D341Med (cell line): Measurements from ENCODE around the gene SF3B4.
"Not testable (repeated sequence)": the region's sequence is repeated elsewhere in the genome, so short reads cannot be mapped to it uniquely, and the experiment has no call there.

Experiments used
- DNase-seq: peaks from one replicate; pipeline ENCODE4 v3.0.0; 2012; ENCODE audit warnings: low spot score

Gene SF3B4

DNA sequence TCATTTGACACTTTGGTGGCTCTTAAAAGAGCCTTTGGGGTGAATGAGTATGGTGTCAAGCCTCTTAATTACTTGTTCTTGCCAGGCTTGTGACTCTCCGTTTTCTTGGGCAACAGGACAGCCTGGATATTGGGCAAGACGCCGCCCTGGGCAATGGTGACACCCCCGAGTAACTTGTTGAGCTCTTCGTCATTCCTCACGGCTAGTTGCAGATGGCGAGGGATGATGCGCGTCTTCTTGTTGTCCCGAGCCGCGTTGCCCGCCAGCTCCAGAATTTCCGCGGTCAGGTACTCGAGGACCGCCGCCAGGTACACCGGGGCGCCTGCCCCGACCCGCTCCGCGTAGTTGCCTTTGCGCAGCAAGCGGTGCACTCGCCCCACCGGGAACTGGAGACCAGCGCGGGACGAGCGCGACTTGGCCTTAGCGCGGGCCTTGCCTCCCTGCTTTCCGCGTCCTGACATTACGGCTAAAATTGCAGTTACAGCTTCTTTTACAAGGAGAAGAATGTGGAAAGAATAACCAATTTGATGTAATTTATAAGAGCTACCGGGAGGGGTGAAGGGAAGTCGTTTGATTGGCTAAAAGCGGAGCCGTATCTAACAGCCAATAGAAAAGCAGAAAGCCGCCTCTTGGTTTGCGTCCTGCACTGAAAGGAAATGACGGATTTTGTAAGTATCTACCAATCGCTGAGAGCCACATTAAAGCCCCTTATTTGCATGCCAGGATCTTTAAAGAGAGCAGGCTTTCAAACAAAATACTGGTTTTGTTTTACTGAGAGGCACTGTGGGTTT is 40.0 kb downstream of the SF3B4 start:
- peak; percentile 81 for DNase-seq

DNA sequence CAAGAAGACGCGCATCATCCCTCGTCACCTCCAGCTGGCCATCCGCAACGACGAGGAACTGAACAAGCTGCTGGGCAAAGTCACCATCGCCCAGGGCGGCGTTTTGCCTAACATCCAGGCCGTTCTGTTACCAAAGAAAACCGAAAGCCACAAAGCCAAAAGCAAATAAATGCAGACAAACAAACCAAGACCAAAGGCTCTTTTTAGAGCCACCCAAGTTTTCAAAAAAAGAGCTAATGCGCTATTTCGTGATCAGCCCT is 40.5 kb downstream of the SF3B4 start:
- not testable (repeated sequence) for DNase-seq

DNA sequence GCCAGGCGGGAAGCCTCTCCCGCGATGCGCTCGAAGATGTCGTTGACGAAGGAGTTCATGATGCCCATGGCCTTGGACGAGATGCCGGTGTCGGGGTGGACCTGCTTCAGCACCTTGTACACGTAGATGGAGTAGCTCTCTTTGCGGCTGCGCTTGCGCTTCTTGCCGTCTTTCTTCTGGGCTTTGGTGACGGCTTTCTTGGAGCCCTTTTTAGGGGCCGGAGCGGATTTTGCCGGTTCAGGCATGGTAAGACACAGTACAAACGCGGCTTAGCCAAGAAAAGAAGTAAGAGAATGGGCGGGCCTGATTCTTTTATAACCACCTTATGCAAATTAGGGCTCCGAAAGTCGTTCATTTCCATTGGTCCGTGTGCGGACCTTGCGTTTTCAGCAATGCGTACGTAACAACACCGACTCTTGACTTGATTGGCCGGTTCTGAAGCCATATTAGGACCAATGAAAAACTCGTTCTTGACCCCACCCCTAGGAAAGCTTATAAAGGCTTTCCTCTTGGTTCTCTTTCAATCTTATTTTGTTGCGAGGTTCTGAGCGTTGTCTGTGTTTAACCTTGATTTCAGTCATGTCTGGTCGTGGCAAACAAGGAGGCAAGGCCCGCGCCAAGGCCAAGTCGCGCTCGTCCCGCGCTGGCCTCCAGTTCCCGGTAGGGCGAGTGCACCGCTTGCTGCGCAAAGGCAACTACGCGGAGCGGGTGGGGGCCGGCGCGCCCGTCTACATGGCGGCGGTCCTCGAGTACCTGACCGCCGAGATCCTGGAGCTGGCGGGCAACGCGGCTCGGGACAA is 41.0 kb downstream of the SF3B4 start:
- DNase-seq = peak; percentile 89

DNA sequence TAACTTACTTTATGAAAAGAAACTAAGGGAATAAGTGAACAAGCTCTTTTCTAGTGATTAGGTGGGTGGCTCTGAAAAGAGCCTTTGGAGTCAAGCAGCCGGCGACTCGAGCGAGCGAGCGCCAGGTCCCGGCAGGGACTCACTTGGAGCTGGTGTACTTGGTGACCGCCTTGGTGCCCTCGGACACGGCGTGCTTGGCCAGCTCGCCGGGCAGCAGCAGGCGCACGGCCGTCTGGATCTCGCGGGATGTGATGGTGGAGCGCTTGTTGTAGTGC is 41.5 kb downstream of the SF3B4 start:
- DNase-seq = not testable (repeated sequence)

DNA sequence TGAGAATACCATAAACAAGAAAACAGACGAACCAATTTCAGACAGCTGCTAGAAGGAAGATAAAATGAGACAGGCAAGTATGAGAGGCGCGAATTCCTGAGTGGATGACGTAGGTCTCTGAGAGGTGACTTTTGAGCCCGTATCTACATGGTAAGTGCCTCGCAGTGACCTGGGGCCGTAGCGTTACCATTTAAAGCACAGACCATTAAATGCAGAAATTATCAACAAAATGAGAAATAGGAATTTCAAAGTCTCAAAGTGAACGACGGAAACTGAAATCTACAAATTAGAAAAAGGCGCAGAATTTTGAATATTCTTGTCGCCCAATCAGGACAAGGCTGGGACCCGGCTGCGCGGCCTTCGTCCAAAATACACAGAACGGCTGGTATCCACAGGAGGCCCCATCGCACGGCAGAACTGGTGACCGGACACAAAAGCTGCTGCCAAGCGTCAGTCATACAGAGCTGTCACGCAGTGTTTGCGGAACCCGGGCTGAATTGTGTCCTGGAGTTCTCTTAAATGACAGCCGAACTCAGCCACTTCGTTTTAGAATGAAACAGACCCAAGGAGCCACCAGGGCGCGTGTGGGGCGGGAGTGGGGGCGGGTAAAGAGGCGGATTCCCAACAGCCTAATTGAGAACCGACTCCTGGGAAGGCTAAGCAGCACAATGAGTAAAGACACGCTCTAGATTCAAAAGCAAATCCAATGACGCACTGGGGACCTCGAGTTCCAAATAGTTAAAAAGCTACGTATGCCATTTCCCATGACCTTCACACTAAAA is 42.1 kb downstream of the SF3B4 start:
- DNase-seq = peak; percentile 80

DNA sequence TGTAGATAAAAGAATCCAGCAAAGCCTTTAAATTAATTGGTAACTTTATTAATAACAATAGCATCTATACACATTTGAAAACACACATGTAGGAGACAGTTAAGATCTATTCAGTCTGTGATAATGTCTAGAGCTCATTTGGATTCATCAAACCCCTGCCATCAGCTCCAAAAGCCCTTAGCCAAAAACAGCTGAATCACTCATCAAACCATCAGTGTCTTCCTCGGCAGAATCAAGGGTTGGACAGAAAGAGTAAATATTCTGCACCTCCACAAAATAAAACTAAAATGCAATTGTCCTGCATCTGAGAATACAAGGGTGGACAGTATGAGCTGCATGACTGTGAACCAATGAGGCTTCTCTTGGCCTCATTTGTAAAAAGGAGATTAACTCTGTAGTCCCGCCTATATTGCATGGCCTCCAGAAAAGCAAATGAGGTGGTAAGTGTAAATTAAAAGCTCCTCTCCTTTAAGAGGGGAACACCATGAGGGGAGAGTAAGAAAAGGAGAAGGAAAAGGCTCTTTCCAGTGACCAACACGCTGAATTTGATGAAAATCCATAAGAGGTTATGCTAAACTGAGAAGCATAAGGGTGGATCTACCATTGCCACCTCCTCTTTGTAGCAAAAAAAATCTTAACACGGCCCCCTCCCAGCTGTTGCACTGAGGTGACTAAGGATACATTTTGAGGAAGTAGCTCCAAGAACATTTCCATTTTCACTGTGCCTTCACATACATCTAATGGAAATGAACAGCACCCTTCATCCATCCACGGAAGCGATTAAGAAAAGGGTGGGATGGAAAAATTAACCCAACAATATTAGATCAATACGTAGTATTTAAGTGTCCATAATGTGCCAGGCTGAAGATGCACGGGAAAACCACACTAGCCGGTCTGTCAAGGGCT is 42.9 kb downstream of the SF3B4 start:
- DNase-seq = peak; percentile 58

DNA sequence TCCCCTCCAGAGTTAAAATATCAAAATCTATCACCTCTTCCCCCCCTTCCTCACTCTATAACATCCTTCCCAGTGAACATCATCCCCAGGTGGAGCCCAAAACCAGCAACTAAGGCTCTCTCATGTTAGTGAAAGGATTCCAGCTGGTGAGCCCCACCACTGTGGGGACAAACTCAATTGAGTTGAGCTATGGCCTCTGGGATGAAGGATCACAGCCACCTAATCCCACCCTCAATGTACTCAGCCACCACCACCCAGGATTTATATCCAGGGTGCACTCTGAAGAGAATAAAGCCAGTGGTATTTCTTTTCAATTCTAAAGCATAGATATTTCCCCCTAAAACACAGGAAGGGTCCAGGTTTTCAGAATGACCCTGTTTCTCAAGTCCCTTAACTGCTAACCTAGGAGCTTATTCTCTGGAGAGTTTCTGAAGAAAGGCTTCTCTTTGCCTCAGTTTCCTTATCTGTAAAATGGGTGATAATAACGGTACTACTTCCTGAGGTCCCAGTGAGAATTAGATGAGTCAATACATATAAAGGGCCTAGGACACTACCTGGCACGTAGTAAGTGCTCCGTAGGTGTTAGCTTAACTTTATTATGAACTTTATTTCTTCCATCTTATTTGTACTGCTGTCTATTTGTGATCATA is 43.9 kb downstream of the SF3B4 start:
- no peak for DNase-seq

DNA sequence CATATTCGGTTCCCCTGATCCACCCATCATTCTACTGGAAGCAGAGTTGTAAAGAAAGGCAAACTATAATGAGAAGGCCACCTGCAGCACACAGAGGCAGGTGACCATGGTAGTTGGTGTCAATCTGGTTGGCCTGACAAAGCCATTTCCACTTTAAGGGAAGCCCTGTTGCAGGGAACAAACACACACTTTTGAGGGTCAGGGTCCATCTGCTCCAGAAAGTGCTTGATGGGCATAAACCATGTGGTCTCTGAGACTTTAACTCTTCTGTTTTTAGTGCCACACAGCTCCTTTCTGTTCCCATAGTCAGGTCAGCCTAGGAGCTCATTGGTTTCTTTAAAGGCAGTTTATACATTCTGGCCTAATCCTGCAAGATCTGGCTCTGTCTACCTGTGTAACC is 45.7 kb downstream of the SF3B4 start:
- DNase-seq = no peak

DNA sequence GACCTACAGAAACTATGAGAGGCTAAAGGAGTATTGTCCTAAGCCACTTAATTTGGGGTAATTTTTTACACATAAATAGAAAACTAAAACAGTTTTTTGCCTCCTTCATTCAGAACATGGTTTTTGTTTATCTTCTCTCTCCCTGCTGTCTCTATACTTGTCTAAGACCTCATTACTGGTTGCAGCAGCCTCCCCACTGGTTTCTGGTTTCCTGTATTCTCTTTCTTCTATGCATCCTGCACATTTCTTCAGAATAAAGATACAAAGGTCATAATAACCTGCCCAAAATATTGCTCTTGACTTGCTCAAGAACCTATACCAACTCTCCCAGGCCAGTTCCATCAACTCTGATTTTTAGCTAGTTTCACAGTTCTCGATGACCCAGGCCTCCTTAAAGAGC is 48.0 kb downstream of the SF3B4 start:
- DNase-seq = no peak

DNA sequence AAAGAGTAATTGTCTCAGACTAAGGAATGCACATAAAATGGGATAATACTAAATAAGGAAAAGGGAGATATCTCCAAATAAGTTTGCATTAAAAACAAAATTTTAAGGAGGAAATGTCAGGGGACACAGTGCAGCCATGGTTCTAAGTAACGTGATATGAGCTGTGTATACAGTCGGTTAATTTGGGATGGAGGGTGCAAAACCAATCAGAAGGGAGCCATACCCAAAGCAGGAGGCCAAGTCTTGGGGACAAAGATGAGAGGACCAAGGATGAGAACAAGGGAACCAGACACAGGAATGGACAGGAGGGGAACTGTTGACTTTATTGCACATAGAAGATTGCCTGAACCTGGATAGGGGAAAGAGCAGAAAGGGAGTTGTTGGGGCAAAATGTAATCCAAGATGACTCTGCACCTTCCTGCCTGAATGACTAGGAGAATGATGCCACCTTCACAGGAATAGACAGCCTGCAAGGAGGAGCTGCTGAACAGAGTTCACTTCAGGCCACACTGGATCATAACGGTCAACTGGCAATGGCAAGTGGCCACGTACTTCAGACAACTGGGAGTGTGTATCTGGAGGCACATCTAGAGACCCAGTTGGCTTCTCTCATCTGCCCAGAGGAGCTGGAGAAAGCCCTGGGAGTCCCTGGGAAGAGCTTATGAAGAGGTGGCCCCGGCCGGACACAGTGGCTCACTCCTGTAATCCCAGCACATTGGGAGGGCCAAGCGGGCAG is 50.2 kb downstream of the SF3B4 start:
- no peak for DNase-seq
